ENCODE measurements around the gene CCDC12. TPM values are rescaled to one million over a fixed set of nuclear protein-coding genes. Genes with fewer than 3 reads are reported as not detected.

Gene CCDC12
- total and polyA plus RNA-seq, 2 donors (not counting 1 experiment from before 2014, with no cell fraction given), result 84.0 to 97.3 TPM

- Histone ChIP-seq H3K4me1 (ENCODE audit: control insufficient read depth in 2 of 2, insufficient read depth in 2 of 2, low read length in 2 of 2) (peaks cover 19 to 24% of the 10 kb centered on the region in 2 donors), H3K9me3 (ENCODE audit: control extremely low read depth in 1 of 3, control insufficient read depth in 2 of 3, insufficient read depth in 1 of 3, low read length in 2 of 3) (no peaks in the 10 kb centered on the region), H3K9ac (ENCODE audit: low read length) (peak overlapping the region; percentile 61), H2AFZ (ENCODE audit: insufficient read depth, low read depth, low read length, poor library complexity, severe bottlenecking) (peak overlapping the region; percentile 58), H3K36me3 (replicated peaks in 1 of 2; ENCODE audit: control extremely low read depth in 1 of 2, control insufficient read depth in 1 of 2, extremely low read depth in 1 of 2, insufficient read depth in 2 of 2, low read length in 1 of 2) (no peaks in the 10 kb centered on the region), H3K4me2 (replicated peaks; ENCODE audit: low read depth, low read length, poor library complexity, severe bottlenecking) (peak overlapping the region; percentile 99), H4K20me1 (ENCODE audit: control insufficient read depth, insufficient read depth, low read length, poor library complexity, severe bottlenecking) (peaks cover 5% of the 10 kb centered on the region), H3K27me3 (replicated peaks in 1 of 4; ENCODE audit: control extremely low read depth in 1 of 4, control insufficient read depth in 3 of 4, insufficient read depth in 4 of 4, low read length in 3 of 4) (peaks cover 0 to 50% (median 22%) of the 10 kb centered on the region in 4 experiments), H3K79me2 (ENCODE audit: control insufficient read depth, insufficient read depth, low read length) (no peaks in the 10 kb centered on the region), H3K27ac (ENCODE audit: low read length in 2 of 2) (no peak overlapping the region), H3K4me3 (ENCODE audit: control extremely low read depth in 1 of 5, extremely low read depth in 1 of 5, insufficient read depth in 1 of 5, low read depth in 2 of 5, low read length in 4 of 5) (peak overlapping the region in 4 of 5 experiments; percentile 32 to 65 (median 51))
- TF ChIP-seq CTCF (IDR thresholded peaks at IDR 0.05) (no peak), EZH2 (IDR thresholded peaks at IDR 0.05; ENCODE audit: borderline replicate concordance, insufficient read depth, low read depth, low read length, poor library complexity, severe bottlenecking) (peak; percentile 78)
- Mint-ChIP-seq H3K4me3 (peak overlapping the region; percentile 83), H3K27me3 (peaks cover 51% of the 10 kb centered on the region), H3K27ac (no peak overlapping the region), H3K4me1 (peaks cover 16% of the 10 kb centered on the region), H3K9me3 (ENCODE audit: insufficient read depth) (no peaks in the 10 kb centered on the region)
- 12% methylated on average over 28 of the region's 78 CpGs for WGBS (ENCODE audit: insufficient coverage)
- POLR2A ChIA-PET, result interaction anchor here (0.7 kb wide), 2 partner anchors 50 to 94 kb away, joined by 3 to 4 read pairs; no protein-coding TSS in a partner anchor
- DNase-seq (peak; percentile 47), ATAC-seq (ENCODE audit: low read depth) (peak; percentile 51)
- intact Hi-C loops (cut with micrococcal nuclease), result no loop called here
- CTCF ChIA-PET, result interaction anchor here (1.7 kb wide), 1 partner anchor 26 kb away, joined by 5 read pairs; no protein-coding TSS in a partner anchor
Measured at GRCh38 chr3:46883054-46883829, 93.3 kb downstream of the CCDC12 start.

All from B cell (primary cell).